ENCODE data around the gene DTD2.
A peak's percentile ranks its signal among the peaks of the same experiment; 100 is the strongest.
"Not testable (repeated sequence)": the region's sequence is repeated elsewhere in the genome, so short reads cannot be mapped to it uniquely, and the experiment has no call there.

Gene DTD2

DNA sequence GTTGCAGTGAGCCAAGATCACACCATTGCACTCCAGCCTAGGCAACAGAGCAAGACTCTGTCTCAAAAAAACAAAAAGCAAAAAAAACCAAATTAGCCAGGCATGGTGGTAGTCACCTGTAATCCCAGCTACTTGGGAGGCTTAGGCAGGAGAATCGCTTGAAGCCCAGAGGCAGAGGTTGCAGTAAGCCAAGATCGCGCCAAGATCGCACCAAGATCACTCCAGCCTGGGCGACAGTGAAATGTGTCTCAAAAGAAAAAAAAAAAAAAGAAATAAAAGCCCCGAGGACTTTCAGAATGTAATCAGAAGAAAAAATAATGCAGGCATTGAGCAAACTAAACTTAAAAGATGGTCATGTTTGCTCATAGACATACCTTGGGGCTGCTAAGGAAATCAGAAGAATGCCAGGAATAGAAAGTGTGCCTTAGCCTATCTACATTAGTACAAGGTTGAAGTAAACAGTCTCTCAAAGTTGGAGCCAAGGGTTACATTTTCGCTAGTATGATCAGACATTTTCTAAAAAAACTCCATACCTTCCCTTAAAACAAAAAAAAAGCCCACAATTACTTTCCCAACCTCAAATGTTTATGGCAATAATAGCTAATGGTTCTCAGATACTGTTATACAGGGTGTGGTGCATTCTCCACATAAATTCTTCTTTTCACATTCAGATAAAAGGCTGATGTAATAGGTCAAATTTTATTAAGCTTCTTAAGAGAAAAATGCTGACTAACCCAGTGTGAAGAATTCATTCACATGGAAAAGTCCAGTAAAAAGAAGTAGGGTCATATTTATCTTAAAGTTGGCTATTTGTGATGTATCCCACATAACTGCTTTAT is 15.8 kb downstream of the DTD2 start:
- DNase-seq: no peak

DNA sequence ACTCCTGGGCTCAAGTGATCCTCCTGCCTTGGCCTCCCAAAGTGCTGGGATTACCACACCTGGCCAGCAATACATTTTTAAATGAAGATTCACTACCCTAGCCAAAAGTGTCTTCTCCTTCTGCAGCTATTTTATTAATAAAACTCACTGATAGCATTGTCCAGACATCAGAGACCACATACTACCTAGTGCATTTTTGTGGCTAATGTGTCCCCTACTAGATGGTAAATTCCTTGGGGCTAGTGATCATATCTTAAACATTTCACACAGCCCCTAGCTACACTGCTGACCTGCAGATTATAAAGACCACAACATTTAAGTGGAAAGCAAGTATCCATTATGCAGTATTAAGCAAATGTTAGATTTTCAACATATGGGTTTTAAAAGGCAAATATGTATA is 17.0 kb downstream of the DTD2 start:
- no peak for DNase-seq

DNA sequence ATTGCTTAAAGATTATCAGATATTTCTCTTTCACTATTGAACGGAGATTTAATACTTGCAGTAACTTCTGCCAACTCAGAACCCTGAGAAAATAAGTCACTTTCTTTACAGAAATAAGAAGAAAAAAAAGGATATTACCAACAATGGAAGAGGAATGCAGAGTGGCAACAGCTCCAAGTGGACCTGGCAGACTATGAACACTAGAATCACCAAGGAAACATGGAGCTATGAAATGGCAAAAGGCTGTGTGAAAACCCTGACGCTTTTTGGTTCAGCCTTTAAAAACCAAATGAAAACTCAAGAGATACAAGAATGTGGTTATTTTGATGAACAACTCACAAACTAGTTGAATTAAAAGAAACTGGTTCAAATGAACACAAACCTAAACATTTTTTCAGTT is 17.7 kb downstream of the DTD2 start:
- no peak for DNase-seq

DNA sequence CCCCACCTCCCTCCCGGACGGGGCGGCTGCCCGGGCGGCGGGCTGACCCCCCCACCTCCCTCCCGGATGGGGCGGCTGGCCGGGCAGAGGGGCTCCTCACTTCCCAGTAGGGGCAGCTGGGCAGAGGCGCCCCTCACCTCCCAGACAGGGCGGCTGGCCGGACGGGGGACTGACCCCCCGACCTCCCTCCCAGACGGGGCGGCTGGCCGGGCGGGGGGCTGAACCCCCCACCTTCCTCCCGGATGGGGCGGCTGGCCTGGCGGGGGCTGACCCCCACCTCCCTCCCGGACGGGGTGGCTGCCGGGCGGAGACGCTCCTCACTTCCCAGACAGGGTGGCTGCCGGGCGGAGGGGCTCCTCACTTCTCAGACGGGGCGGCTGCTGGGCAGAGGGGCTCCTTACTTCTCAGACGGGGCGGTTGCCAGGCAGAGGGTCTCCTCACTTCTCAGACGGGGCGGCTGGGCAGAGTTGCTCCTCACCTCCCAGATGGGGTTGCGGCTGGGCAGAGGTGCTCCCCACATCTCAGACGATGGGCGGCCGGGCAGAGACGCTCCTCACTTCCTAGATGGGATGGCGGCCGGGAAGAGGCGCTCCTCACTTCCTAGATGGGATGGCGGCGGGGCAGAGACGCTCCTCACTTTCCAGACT is 20.1 kb downstream of the DTD2 start:
- not testable (repeated sequence) for DNase-seq

DNA sequence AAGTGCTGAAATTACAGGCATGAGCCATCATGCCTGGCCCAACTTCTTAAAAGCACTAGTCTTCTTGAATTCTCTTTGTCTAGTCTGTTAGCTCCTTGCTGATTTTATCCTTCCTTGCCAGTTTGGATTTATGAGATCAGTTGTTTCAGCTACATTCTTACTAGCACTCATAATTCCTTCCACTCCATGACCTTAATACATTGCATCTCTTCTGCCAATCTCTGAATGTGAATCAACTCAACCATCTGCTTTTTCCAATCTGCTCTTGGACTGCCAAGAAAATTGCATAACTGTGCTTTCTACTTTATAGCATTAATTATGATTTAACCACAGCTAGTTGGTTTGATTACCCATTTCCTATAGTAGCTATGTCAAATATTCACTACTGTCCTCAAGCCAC is 22.0 kb downstream of the DTD2 start:
- DNase-seq: no peak

DNA sequence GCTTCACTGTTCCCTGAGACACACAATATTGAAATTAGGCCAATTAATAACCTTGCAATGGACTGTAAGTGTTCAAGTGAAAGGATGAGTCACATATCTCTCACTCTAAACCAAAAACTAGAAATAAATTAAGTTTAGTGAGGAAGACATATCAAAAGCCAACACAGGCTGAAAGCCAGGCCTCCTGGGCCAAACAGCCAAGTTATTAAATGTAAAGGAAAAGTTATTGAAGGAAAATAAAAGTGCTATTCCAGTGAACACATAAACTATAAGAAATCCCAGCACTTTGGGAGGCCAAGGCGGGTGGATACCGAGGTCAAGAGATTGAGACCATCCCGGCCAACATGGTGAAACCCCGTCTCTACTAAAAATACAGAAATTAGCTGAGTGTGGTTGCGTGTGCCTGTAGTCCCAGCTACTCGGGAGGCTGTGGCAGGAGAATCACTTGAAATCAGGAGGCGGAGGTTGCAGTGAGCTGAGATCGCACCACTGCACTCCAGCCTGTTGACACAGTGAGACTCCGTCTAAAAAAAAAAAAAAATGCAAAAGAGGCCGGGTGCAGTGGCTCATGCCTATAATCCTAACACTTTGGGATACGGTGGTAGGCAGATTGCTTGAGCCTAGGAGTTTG is 26.6 kb downstream of the DTD2 start:
- no peak for DNase-seq

DNA sequence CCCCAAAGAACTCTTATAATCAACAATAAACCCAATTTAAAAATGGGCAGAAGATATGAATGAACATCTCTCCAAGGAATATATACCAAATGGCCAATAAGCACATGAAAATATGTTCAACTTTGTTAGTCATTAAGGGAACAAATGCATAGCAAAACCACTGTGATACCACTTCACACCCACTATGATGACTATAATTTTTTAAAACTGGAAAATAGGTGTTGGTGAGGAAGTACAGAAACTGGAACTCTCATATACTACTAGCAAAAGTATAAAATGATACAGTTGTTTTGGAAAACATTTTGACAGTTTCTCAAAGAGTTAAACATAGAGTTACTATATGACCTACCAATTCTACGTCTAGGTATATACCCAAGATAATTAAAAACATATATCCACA is 27.5 kb downstream of the DTD2 start:
- no peak for DNase-seq

DNA sequence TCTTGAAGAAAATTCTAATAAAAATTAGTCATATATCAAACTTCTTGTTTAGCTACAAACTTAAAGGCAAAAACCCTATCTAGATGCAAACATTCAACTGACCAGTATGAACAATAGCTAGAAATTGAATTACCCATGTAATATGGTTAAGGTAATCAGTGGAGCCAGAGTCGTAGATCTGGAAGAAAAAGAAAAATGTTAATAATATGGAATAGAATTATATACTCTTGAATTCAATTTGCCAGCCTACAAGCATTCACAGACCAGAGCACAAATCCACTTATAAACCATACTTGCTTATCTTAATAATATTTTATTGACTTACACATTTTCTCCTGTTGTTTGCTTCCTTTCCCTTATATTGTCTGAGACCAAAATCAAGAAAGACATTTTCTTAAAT is 29.3 kb downstream of the DTD2 start:
- DNase-seq: no peak

DNA sequence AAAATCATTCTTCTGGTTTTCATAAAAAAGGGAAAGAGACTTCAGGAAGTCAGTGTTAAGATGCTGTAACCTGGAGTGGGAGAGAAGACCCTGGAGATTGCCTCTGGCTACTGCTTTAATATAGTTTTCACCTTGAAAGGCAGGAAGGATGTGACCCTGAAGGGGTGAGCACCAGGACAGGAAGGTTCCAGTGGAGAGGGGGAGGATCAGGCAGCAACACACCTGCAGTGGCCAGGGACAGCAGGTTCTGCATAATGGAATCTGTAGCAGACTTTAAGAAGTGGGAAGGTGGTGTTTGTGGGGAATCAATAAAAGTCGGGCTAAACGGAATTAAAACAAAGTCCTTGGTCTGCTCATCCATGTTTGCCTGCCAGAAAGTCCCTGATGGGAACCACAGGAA is 30.6 kb downstream of the DTD2 start:
- no peak for DNase-seq

DNA sequence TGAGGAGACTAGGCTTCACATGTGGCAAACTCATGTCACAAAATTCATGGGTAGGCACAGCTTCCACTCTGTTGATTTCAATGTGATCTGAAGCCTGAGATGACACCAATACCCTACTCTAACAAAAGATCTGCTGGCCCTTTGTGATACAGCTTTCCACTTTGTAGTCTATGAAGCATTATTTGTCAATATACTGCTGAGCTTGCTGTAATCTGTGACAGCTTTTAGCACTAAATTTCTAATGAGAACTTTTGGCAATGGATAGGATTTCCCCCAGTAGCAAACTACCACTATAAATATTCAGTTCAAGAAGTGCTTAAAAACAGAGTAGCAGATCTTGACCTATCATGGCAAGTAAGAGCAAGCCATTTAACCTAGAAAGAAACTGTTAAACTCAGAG is 31.4 kb downstream of the DTD2 start:
- DNase-seq: no peak

DNA sequence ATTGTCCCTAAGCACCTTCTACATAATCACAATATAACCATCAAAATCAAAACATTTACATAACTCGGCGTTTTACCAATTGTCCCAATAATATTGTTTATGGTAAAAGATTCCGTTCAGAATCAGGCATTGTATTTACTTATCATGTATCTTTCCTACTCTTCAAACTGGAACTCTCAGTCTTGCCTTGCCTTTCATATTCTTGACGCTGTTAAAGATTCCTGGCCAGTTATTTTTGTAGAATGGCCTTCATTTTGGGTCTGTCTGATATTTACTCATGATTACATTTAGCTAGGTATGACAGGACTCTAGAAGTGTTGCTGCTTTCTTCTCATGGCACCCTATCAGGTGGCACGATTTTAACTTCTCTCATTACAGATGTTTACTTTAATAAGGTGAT is 36.1 kb downstream of the DTD2 start:
- no peak for DNase-seq

DNA sequence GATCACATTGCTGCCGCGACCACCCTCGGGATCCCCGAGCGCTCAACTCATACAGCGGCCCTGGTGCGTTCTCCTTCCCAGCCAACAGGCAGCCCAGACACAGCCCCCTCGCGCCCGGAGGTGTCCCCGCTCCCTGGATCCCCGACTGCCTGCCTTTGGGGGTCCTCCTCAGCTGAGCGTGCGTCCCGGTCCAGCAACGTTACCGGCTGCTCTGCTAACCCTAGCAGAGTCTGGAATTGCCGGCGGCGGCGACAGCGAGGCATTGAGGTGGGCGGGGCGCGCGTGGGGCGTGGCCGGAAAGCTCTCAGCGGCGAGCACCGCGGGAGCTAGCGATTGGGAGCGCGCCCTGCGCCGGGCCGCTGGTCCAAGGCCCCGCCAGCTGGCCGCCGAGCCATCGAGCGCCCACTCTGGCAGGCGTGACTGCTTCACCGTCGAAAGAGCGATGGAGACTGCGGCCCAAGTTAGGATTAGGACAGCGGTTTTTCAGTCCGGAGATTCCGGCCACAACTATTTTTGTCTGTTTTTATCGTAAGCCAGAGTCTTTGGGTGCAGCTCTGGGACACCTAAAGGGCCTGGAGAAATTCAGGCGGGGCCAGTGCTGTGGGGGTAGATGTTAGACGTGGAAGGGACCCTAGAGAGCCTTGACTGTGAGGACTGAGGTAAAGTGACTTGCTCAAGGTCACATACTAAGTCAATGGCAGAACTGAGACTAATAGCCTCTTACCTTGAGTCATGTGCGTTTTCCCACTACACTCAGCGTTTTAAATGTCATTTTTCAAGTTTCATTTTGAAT is 36.8 kb downstream of the DTD2 start, which contains the start of gene HEATR5A:
HEATR5A (minus strand) TSS at position 232 of the 793 bp plus-strand sequence. CDS start 17,575 bp downstream, outside the sequence.
- peak; percentile 61 for DNase-seq

DNA sequence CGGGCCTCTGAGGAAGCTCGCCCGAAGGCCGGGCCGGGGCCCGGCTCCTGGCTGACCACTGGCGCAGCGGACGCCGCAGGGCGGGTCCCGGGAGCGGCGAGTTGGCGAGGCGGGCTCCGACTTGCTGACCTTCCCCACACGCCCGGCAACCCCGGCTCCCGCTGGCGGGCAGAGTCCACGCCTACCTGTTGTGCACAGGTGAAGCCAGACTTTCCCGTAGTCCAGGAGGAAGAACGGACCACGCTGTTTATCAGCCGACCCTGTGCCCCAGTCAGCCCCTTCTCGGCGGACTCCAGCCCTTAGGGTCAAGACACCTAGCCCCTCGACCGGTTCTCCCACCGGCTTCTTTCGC is 37.4 kb downstream of the DTD2 start:
- DNase-seq: no peak

DNA sequence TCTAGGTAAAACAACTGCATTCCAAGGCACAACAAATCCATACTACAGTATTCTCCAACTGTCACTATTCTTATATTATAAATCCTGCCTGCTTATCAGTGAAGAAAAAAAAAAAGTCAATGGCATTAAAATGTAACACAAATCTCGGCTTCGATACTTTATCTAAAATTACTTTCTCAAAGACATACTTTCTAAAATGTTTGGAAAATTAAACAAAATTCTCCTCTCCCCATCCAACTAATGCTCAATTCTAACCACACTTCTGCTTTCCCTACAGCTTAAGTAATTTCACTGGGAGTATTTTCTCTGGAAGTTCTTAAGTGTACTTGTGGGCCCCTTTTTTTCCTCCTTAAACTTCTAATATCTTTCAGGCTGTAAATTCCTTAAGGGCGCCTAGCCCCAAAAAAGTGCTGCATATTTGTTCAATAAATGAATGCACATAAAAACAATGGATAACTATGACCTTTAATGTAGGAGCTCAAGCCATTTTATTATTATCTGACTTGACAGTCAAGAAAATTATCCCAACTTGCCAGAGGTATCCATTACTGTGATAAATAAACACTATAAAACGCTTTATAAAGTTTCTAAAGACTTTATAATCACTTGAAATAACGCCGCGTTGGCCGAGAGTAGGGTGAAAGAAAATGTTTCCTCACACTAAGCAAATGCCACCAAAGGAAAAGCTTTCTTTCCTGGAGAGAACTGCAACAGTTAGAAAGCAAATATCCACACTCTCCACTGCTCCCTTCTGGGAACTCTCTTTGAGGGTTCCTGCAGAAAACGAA is 37.9 kb downstream of the DTD2 start:
- no peak for DNase-seq

DNA sequence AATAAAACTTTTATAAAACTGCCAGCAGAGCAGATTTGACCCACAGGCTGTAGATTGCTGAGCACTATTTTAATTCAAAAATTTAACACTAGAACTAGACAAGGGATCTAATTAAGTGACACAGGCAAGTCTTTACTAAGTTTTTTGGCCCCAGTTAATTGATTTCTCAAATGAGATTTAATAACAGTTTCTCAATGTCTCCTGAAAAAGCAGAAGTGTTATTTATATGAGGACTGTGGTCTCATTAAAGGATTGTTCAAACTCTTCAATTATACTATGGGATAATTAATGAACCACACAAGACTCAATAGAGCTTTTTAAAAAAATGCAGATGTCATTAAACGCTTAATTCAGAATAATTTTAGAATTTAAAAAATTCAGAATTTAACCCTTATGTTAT is 38.9 kb downstream of the DTD2 start:
- no peak for DNase-seq

DNA sequence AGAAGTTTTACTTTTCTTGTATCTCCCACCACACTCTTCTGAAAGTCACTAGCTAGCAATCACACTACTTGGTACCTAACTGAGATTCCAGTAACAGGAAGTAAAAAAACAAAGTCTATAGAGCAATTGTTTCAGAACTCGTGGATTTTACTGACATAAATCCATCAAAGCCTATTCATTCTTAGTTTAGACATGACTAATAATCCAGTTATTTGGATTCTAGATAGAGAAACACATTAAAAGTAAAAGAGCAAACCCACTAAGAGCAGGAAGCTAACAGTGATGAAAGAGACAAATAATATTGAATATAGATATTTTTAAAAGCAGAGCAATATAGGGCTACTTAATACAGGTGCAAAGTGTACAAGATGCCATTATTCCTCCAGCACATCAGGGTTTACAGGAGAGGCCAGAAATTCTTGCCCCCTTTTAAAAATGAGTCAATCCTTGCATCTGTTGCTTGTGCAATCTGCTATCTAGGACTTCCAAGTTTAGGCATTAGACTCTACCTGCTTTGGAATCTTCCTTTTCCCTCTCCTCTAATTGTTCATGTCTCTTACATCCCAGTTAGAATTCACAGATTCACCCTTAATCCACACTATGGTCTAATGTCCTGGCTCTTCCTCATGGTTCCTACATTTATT is 43.0 kb downstream of the DTD2 start:
- DNase-seq: no peak

DNA sequence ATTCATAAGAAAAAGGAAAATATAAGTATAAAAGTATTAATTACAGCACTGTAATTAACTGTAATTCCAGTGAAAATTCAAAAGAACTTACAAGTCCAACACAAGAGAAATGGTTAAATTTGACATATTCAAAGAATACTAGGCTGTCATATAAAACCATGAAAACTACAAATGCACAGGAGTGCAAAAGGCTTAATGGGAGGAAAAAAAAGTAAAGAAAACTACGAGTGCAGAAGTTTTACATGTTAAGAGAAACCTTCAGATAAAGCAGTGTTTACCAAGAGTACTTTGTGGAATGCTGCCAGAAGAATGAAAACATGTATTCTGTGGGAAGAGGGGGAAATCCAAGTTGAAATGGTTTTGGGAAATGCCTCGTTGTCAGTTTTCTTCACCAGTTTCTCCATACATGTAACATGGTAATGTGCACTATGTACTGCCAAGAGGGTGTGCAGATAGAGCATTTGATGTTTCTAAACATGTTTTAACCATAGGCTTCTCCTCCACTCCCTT is 46.0 kb downstream of the DTD2 start:
- DNase-seq: no peak

DNA sequence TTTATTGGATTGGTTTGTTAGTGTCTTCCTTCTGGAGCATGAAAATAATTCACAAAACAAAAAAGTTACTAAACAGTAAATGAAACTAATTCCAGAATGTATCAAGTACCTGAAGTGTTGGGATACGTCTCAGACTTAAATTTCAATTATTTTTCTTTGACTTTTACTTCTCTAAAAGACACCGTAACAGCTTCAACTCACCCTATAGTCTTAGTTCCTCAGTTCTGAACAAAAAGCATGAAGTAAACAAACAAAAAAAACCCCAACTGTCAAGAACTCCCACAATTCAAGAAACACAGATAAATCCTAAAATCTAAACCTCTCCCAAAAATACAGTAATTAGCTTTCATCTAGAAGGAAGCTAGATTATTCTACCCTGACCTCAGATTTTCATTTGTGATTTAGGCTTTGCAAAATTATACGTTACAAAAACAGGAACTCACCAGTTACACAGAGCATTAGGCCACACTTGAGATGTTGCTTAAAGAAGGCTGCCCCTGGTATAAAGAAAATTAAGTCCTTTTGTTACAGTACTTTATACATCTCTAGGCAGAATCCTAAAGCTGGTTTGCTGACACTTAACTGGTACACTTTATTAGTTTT is 47.2 kb downstream of the DTD2 start:
- no peak for DNase-seq

DNA sequence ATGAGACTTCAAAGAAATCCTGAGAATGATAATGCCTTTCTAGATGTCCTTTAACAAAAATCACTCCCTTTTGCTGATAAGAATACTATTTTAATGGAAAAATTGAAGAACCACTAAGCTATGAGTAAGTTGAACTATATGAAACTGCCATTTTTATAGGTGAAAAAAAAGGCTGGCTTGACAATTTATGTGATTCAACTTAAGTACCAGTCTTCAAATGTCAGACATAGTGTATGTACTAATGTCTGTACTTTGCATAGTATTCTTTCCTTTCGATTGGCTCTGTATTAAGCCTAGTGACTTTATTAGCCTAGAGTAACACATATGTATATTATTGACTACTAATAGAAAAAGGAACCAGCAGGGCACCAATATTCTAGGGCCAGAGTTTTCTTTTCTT is 48.9 kb downstream of the DTD2 start:
- no peak for DNase-seq

DNA sequence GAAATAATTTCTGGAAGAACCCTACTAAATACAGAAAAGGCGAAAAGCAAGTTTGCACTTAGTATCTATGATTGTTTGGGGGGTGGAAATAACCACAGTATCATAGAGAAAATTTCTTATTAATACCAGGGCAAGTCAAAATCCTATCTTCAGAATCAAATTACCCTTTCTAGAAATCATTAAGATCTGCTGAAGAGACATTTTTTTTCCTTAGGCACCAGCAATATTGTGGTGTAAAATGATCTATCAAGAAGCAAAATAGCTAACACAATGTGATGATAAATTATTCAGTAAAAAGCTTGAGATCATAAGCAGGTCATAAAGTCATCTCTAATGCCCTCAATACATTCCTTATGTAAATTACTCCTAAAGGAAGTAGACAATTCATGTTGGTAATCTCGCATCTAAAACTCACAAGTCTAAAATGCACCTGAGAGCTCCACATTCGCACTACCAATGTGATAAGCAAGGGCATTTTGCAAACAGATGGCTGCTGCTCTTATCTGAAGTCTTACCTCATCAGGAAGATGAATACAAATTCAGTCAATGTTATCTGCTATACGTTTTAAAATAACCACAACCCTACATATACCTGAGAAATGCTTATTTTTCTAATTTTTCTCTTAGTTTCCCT is 51.6 kb downstream of the DTD2 start:
- no peak for DNase-seq

DNA sequence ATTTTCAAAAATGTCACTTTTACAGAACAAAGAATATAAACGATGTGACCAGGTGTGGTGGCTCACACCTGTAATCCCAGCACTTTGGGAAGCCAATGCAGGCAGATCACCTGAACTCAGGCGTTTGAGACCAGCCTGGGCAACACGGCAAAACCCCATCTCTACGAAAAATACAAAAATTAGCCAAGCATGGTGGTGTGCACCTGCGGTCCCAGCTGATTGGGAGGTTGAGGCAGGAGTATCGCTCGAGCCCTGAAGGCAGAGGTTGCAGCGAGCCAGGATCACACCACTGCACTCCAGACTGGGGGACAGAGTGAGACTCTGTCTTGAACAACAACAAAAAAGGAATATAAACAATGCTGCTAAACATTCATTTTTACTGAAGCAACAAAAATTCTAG is 52.2 kb downstream of the DTD2 start:
- DNase-seq: no peak

Measured in NCI-H2081 treated with DMSO at 0.1 percent for 48 hours (cell line).